Spleen (tissue), 11 donors: ENCODE data around the gene TOR3A. TPM values are rescaled to one million over a fixed set of nuclear protein-coding genes. Genes with fewer than 3 reads are reported as not detected.

ENCODE experiments used
- DNase-seq: peaks from one replicate; pipeline ENCODE4 v3.0.0-alpha.2; 2020
- H3K27ac ChIP-seq, 8 donors: fragments of 200-600 bp; sonication (generic) in 7 of 8; 1 replicate in 4 of 8; 2 replicates in 4 of 8; pipeline versions ENCODE4 v1.5.0 to v1.8.0; 2016 to 2021; ENCODE audit warnings: inconsistent platforms in 4 of 8, mild to moderate bottlenecking in 4 of 8, moderate library complexity in 1 of 8
- H3K27me3 ChIP-seq, 7 donors: fragments of 200-600 bp; sonication (generic) in 6 of 7; replicated peaks in 1 of 7; 1 replicate in 4 of 7; 2 replicates in 3 of 7; pipeline versions ENCODE4 v1.5.0 to v1.8.0; 2016 to 2021; ENCODE audit warnings: inconsistent platforms in 3 of 7, mild to moderate bottlenecking in 1 of 7
- H3K36me3 ChIP-seq, 6 donors: fragments of 200-600 bp; sonication (generic) in 5 of 6; 1 replicate in 4 of 6; 2 replicates in 2 of 6; pipeline versions ENCODE4 v1.5.0 to v1.8.0; 2016 to 2021; ENCODE audit warnings: inconsistent platforms in 2 of 6
- H3K4me1 ChIP-seq, 6 donors: fragments of 200-600 bp; sonication (generic) in 5 of 6; 1 replicate in 3 of 6; 2 replicates in 3 of 6; pipeline versions ENCODE4 v1.5.0 to v1.8.0; 2016 to 2021; ENCODE audit warnings: inconsistent platforms in 3 of 6
- H3K4me3 ChIP-seq, 8 donors: fragments of 200-600 bp; sonication (generic) in 7 of 8; 1 replicate in 4 of 8; 2 replicates in 4 of 8; pipeline versions ENCODE4 v1.5.0 to v1.8.0; 2016 to 2021; ENCODE audit warnings: inconsistent platforms in 4 of 8, mild to moderate bottlenecking in 4 of 8, moderate library complexity in 2 of 8
- H3K9me3 ChIP-seq, 8 donors: fragments of 200-600 bp; sonication (generic) in 7 of 8; 1 replicate in 4 of 8; 2 replicates in 4 of 8; pipeline versions ENCODE4 v1.5.0 to v1.8.0; 2016 to 2021; ENCODE audit warnings: inconsistent platforms in 4 of 8
- POLR2A ChIP-seq, 3 donors: fragments of 450-650 bp; IDR thresholded peaks; one replicate each; pipeline ENCODE4 v1.5.1; 2017; ENCODE audit warnings: antibody characterized with exemption in 3 of 3, mild to moderate bottlenecking in 1 of 3
- POLR2AphosphoS5 ChIP-seq, 3 donors: sonication (generic); formaldehyde crosslinking; IDR thresholded peaks; one replicate each; pipeline ENCODE4 v1.5.1; 2017; ENCODE audit warnings: antibody characterized with exemption in 3 of 3
- WGBS, 5 donors: extraction: QIAGEN DNeasy Blood & Tissue Kit in 3 of 5; methylation state at CpG; one replicate each; pipeline versions ENCODE4 v1.1.5 to v1.1.7; 2013 to 2018; 5-methylcytosine and 5-hydroxymethylcytosine counted together
- intact Hi-C: fragments of 100-400 bp; cut with DNase I; formaldehyde crosslinking; loops from one replicate; pipeline ENCODE4 v1.15.0; 2023; ENCODE audit warnings: low total_unique reads
- polyA plus RNA-seq, 3 donors: library from polyadenylated mRNA; stranded (reverse); fragments of 200-250 nt; gene quantifications; one replicate each; pipeline ENCODE4 v1.2.1, GENCODE V29; 2013
- total RNA-seq, 7 donors: library from RNA; depleted of rRNA in 3 of 7; stranded (reverse); fragments of >200 nt in 3 of 7; fragmentation: NEBNext Ultra II Directional in 4 of 7; extraction: Animal tissue kit (Norgen Biotek cat#: 25700) in 4 of 7; gene quantifications; one replicate each; pipeline versions ENCODE4 v1.1.0 to v1.2.1, GENCODE V29; 2016 to 2021
- TF ChIP-seq, protein P1 (sequence below), 11 experiments: fragments of 200-600 bp in 7 of 11; fragments of 450-650 bp in 4 of 11; sonication (generic) in 4 of 11; IDR thresholded peaks in 8 of 11; conservative IDR thresholded peaks in 3 of 11; 1 replicate in 7 of 11; 2 replicates in 4 of 11; pipeline versions ENCODE4 v1.4.0 to v1.8.0; 2016 to 2021; ENCODE audit warnings: antibody characterized with exemption in 11 of 11, inconsistent platforms in 4 of 11, mild to moderate bottlenecking in 1 of 11
- donor health status: healthy with polysubstance abuse.
- donor health status: DM: no; HTN: no; CAD: no; lungs with moderate emphysema.
- donor health status: DM: no; HTN: no; CAD: no.
- donor health status: Bipolar disorder and iron deficiency.
- donor health status: healthy.
- donor health status: DM: no; HTN: no; CAD: no.
- donor health status: DM: yes; HTN: yes; CAD: no.

The TOR3A gene
- total and polyA plus RNA-seq, 10 donors = 27.9 to 51.7 (median 42.0) TPM

GRCh38 chr1:179043266-179043665 is 38.6 kb upstream of the TOR3A start:
- Histone ChIP-seq H3K36me3 (peaks cover 0 to 17% (median 0%) of the 10 kb centered on the region in 6 donors), H3K4me1 (peaks cover 12 to 41% (median 20%) of the 10 kb centered on the region in 6 donors), H3K27me3 (no peaks in the 10 kb centered on the region), H3K4me3 (no peak overlapping the region), H3K27ac (no peak overlapping the region), H3K9me3 (no peaks in the 10 kb centered on the region)
- 93 to 97% (median 93%) methylated on average over 4 of the region's 4 CpGs for WGBS, 5 donors
- no peak for DNase-seq
- TF ChIP-seq POLR2AphosphoS5 (IDR thresholded peaks at IDR 0.05) = no peak
- TF ChIP-seq, protein P1, sequence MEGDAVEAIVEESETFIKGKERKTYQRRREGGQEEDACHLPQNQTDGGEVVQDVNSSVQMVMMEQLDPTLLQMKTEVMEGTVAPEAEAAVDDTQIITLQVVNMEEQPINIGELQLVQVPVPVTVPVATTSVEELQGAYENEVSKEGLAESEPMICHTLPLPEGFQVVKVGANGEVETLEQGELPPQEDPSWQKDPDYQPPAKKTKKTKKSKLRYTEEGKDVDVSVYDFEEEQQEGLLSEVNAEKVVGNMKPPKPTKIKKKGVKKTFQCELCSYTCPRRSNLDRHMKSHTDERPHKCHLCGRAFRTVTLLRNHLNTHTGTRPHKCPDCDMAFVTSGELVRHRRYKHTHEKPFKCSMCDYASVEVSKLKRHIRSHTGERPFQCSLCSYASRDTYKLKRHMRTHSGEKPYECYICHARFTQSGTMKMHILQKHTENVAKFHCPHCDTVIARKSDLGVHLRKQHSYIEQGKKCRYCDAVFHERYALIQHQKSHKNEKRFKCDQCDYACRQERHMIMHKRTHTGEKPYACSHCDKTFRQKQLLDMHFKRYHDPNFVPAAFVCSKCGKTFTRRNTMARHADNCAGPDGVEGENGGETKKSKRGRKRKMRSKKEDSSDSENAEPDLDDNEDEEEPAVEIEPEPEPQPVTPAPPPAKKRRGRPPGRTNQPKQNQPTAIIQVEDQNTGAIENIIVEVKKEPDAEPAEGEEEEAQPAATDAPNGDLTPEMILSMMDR (IDR thresholded peaks at IDR 0.05 in 8 of 11, conservative IDR thresholded peaks at IDR 0.05 in 3 of 11) = no peak
- TF ChIP-seq POLR2A (IDR thresholded peaks at IDR 0.05) = no peak
- intact Hi-C loops = no loop called here

- no peak overlapping the region for H3K4me3 ChIP-seq
- H3K27me3 ChIP-seq = no peaks in the 10 kb centered on the region
- H3K36me3 ChIP-seq = peaks cover 0 to 17% (median 0%) of the 10 kb centered on the region in 6 donors
- TF ChIP-seq POLR2A (IDR thresholded peaks at IDR 0.05) (no peak), POLR2AphosphoS5 (IDR thresholded peaks at IDR 0.05) (no peak)
- TF ChIP-seq, protein P1 (IDR thresholded peaks at IDR 0.05 in 8 of 11, conservative IDR thresholded peaks at IDR 0.05 in 3 of 11) = no peak
- intact Hi-C loops = no loop called here
- no peak for DNase-seq
- no peak overlapping the region for H3K27ac ChIP-seq
- no peaks in the 10 kb centered on the region for H3K9me3 ChIP-seq
- H3K4me1 ChIP-seq = peaks cover 6 to 34% (median 14%) of the 10 kb centered on the region in 6 donors
- WGBS, 5 donors = 90 to 98% (median 95%) methylated on average over 5 of the region's 5 CpGs
Measured at GRCh38 chr1:179043907-179044306, 38.0 kb upstream of the TOR3A start.

DNA sequence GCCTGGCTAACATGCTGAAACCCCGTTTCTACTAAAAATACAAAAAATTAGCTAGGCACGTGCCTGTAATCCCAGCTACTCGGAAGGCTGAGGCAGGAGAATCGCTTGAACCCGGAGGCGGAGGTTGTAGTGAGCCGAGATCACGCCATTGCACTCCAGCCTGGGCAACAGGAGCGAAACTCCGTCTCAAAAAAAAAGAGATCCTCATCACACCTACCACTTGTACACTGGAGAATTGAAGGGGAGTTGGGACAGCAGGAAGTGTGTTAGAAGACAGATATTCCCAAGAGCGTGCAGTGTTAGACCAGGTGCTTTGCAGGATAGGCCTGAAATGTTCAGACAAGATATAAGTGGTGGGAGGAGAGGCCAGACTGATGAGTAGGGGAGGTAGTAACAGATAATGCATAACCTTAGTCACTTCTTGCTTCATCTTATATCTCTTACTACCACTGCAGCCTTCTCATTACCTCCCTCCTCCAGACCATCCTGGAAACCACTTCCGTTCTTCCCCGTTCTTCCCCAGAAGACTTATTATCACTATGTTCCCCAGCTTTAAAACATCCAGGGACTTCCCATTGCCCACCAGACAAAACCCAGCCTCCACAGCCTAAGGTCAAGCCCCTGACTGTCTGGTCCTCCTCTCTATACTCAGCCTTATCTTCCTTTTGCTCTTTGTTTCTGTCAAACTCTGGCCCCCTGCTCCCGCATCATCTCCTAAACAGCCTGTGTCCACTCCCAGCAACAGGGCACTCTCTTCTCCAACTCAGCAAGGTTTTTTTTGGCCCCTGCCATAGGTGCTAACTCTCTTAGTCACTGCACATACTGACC is 34.8 kb upstream of the TOR3A start:
- no peak for DNase-seq
- H3K27me3 ChIP-seq = no peaks in the 10 kb centered on the region
- peaks cover 0 to 21% (median 9%) of the 10 kb centered on the region in 6 donors for H3K4me1 ChIP-seq
- no peak overlapping the region for H3K27ac ChIP-seq
- TF ChIP-seq POLR2AphosphoS5 (IDR thresholded peaks at IDR 0.05) (no peak), POLR2A (IDR thresholded peaks at IDR 0.05) (no peak)
- TF ChIP-seq, protein P1 (IDR thresholded peaks at IDR 0.05 in 8 of 11, conservative IDR thresholded peaks at IDR 0.05 in 3 of 11) = no peak
- intact Hi-C loops = no loop called here
- peaks cover 0 to 44% (median 0%) of the 10 kb centered on the region in 6 donors for H3K36me3 ChIP-seq
- H3K9me3 ChIP-seq = no peaks in the 10 kb centered on the region
- no peak overlapping the region for H3K4me3 ChIP-seq
- WGBS, 5 donors = 86 to 91% (median 89%) methylated on average over 14 of the region's 14 CpGs

GRCh38 chr1:179047636-179047997 is 34.3 kb upstream of the TOR3A start:
- peaks cover 0 to 20% (median 9%) of the 10 kb centered on the region in 6 donors for H3K4me1 ChIP-seq
- no peak overlapping the region for H3K27ac ChIP-seq
- intact Hi-C loops = no loop called here
- H3K4me3 ChIP-seq = no peak overlapping the region
- TF ChIP-seq POLR2A (IDR thresholded peaks at IDR 0.05) (no peak), POLR2AphosphoS5 (IDR thresholded peaks at IDR 0.05) (no peak)
- TF ChIP-seq, protein P1 (IDR thresholded peaks at IDR 0.05 in 8 of 11, conservative IDR thresholded peaks at IDR 0.05 in 3 of 11) = no peak
- no peak for DNase-seq
- peaks cover 0 to 44% (median 0%) of the 10 kb centered on the region in 6 donors for H3K36me3 ChIP-seq
- H3K27me3 ChIP-seq = no peaks in the 10 kb centered on the region
- no peaks in the 10 kb centered on the region for H3K9me3 ChIP-seq
